Hepatocyte (in vitro differentiated cells): ENCODE measurements around the gene ATF4.

Experiments used
- CTCF ChIP-seq: fragments of 200-600 bp; sonication (generic); IDR thresholded peaks from 2 replicates; pipeline ENCODE4 v1.5.1; 2016; ENCODE audit warnings: antibody characterized with exemption, mild to moderate bottlenecking; ENCODE audit not compliant: poor library complexity
- EZH2 ChIP-seq: fragments of 200-600 bp; sonication (generic); IDR thresholded peaks from 2 replicates; pipeline ENCODE4 v1.6.1; 2016; ENCODE audit warnings: antibody characterized with exemption, mild to moderate bottlenecking, borderline replicate concordance

- TF ChIP-seq EZH2 (no peak), CTCF (no peak)
Measured at GRCh38 chr22:39535357-39535725, 15.0 kb downstream of the ATF4 start.
